GM12878 (cell line): ENCODE results near the gene SETBP1. TPM values are rescaled to one million over a fixed set of nuclear protein-coding genes. Genes with fewer than 3 reads are reported as not detected.

ENCODE experiments used
- ATAC-seq: fragments of 200-7000 bp; cut with Tn5 transposase; 3 replicates; pipeline ENCODE4 v1.9.1; 2020; ENCODE audit warnings: mild to moderate bottlenecking, moderate library complexity
- BruUV-seq: library from RNA; stranded (reverse); fragments of 400-500 nt; replicated peaks from 2 replicates; lab custom pipeline; 2021; lab: Mats Ljungman, UMichigan
- CTCF ChIA-PET: fragments of 300-600 bp; sonication (Branson Sonifier 250); formaldehyde crosslinking; extraction: SDS; loops from one replicate; lab custom pipeline; 2021; ENCODE audit warnings: inconsistent platforms; lab: Yijun Ruan, JAX
- POLR2A ChIA-PET: fragments of 350-600 bp; formaldehyde crosslinking; extraction: SDS; loops from one replicate; lab custom pipeline; 2021; ENCODE audit warnings: inconsistent platforms; lab: Charles Lee
- RAD21 ChIA-PET: fragments of 300-600 bp; sonication (Branson Sonifier 250); formaldehyde crosslinking; loops from one replicate; lab custom pipeline; 2023; ENCODE audit warnings: antibody characterized with exemption; ENCODE audit not compliant: unreplicated experiment; lab: Charles Lee
- SMC1A ChIA-PET: fragments of 300-600 bp; sonication (Branson Sonifier 250); formaldehyde crosslinking; loops from one replicate; lab custom pipeline; 2023; ENCODE audit not compliant: unreplicated experiment, uncharacterized antibody; lab: Charles Lee
- DNase-seq: peaks from one replicate; pipeline ENCODE4 v3.0.0-alpha.2; 2011; ENCODE audit warnings: low read depth, low spot score
- FAIRE-seq: peaks from 3 replicates; lab custom pipeline; 2011; peaks lifted over from hg19 to GRCh38; lab: Jason Lieb, UNC
- H2AFZ ChIP-seq: 2 replicates; pipeline ENCODE4 v1.6.0; 2011; ENCODE audit warnings: low read depth, low read length, control low read depth; ENCODE audit not compliant: control insufficient read depth
- H3K27ac ChIP-seq: 2 replicates; pipeline ENCODE4 v1.5.1; 2011; ENCODE audit warnings: control low read depth; ENCODE audit not compliant: control insufficient read depth, insufficient read depth
- H3K27me3 ChIP-seq, 2 experiments: replicated peaks in 1 of 2; 2 replicates each; pipeline versions ENCODE4 v1.6.0 to v1.6.1; 2011; ENCODE audit warnings: low read length in 1 of 2; ENCODE audit not compliant: control insufficient read depth in 2 of 2, insufficient read depth in 2 of 2
- H3K36me3 ChIP-seq, 2 experiments: 2 replicates each; pipeline ENCODE4 v1.5.1; 2011; ENCODE audit warnings: low read length in 1 of 2; ENCODE audit not compliant: control insufficient read depth in 2 of 2, insufficient read depth in 2 of 2
- H3K4me1 ChIP-seq: 2 replicates; pipeline ENCODE4 v1.6.1; 2011; ENCODE audit warnings: mild to moderate bottlenecking, low read length, moderate library complexity, mixed read lengths; ENCODE audit not compliant: control insufficient read depth, insufficient read depth
- H3K4me2 ChIP-seq: 2 replicates; pipeline ENCODE4 v1.6.0; 2011; ENCODE audit warnings: control low read depth; ENCODE audit not compliant: control insufficient read depth, insufficient read depth
- H3K4me3 ChIP-seq: fragments of 200-600 bp; sonication (generic); 2 replicates; pipeline ENCODE4 v1.5.1; 2016
- H3K79me2 ChIP-seq: 2 replicates; pipeline ENCODE4 v1.6.0; 2011; ENCODE audit warnings: low read length; ENCODE audit not compliant: control insufficient read depth, insufficient read depth
- H3K9ac ChIP-seq: 2 replicates; pipeline ENCODE4 v1.8.0; 2011; ENCODE audit warnings: low read length, control low read depth, mixed read lengths; ENCODE audit not compliant: control insufficient read depth, insufficient read depth
- H3K9me3 ChIP-seq: replicated peaks from 3 replicates; pipeline ENCODE4 v1.5.1; 2011; ENCODE audit warnings: mild to moderate bottlenecking, low read length; ENCODE audit not compliant: control insufficient read depth, insufficient read depth
- H4K20me1 ChIP-seq: 2 replicates; pipeline ENCODE4 v1.6.0; 2011; ENCODE audit not compliant: control insufficient read depth, insufficient read depth
- CHD1 ChIP-seq: IDR thresholded peaks from 2 replicates; pipeline ENCODE4 v1.6.1; 2012; ENCODE audit warnings: low read depth, low read length, improper control_type of control experiment
- CREB1 ChIP-seq: IDR thresholded peaks from 2 replicates; pipeline ENCODE4 v1.6.1; 2012; ENCODE audit warnings: low read depth, mild to moderate bottlenecking, inconsistent platforms
- RAD21 ChIP-seq: IDR thresholded peaks from 2 replicates; pipeline ENCODE4 v1.6.1; 2011; ENCODE audit warnings: mild to moderate bottlenecking, low read depth, low read length, moderate library complexity; ENCODE audit not compliant: insufficient read depth
- SREBF2 ChIP-seq: IDR thresholded peaks from 2 replicates; pipeline ENCODE4 v1.6.1; 2012; ENCODE audit warnings: mild to moderate bottlenecking, low read length
- TCF7 ChIP-seq: IDR thresholded peaks from 2 replicates; pipeline ENCODE4 v1.6.1; 2014; ENCODE audit warnings: antibody characterized with exemption, borderline replicate concordance
- WGBS: methylation state at CpG from one replicate; pipeline ENCODE4 v1.1.6; 2016; ENCODE audit warnings: low lambda C conversion rate; ENCODE audit not compliant: insufficient replicate concordance, insufficient coverage; ENCODE audit errors: missing lambda C conversion rate; 5-methylcytosine and 5-hydroxymethylcytosine counted together
- in situ Hi-C: fragments of 300-500 bp; cut with MboI; formaldehyde crosslinking; loops from 9 replicates; pipeline ENCODE4 v1.14.3; 2018; ENCODE audit warnings: mixed read lengths
- intact Hi-C: fragments of 100-400 bp; cut with micrococcal nuclease; formaldehyde crosslinking; loops from one replicate; pipeline ENCODE4 v1.14.2; 2022; ENCODE audit not compliant: unreplicated experiment
- polyA plus RNA-seq, 11 experiments: library from polyadenylated mRNA; depleted of rRNA in 4 of 11; unstranded in 6 of 11; stranded (reverse) in 5 of 11; fragments of >200 nt; fragmentation: Nextera tagmentation in 4 of 11; fragmentation: Illumina TruSeq in 1 of 11; extraction: Ambion mirVana in 4 of 11; extraction: Trizol in 1 of 11; gene quantifications; 1 replicate in 1 of 11; 2 replicates in 10 of 11; pipeline versions ENCODE4 v1.2.1 to v1.2.3, GENCODE V29; 2011 to 2016; ENCODE audit warnings: inconsistent platforms in 2 of 11, missing spikeins in 2 of 11, low read depth in 1 of 11
- total RNA-seq, 4 experiments: library from RNA; depleted of rRNA in 3 of 4; stranded (reverse); fragments of >200 nt in 3 of 4; fragmentation: Illumina TruSeq in 1 of 4; extraction: Trizol in 1 of 4; gene quantifications; 2 replicates each; pipeline versions ENCODE4 v1.2.1 to v1.2.3, GENCODE V29; 2013 to 2021

Gene SETBP1
- total and polyA plus RNA-seq, 10 of the 15 experiments (the other 5 are each of a cell fraction or from before 2014, with no cell fraction given): 0.99 to 29.7 (median 8.3) TPM

DNA sequence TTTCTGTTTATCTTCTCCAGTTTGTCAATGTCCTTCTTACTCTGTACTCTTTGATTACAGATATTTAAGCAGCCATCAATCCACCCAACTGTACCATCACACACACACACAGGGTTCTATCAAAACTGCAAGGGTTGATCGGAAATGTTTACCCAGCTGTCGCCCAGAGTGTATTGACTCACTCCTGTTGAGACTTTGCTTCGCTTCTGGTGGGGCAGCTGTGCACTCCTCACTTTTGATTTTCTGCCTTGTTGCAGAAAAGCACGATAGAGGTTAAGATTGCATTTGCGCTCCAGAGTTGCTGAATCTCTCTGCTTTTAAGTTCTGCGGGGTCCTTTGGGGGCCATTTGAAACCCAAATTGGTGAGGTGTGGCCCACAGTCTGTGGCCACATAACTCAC, 216.2 kb downstream of the SETBP1 start:
- DNase-seq: no peak
- Histone ChIP-seq H4K20me1 (no peaks in the 10 kb centered on the region), H3K4me2 (no peak overlapping the region), H3K4me1 (no peaks in the 10 kb centered on the region), H3K79me2 (no peaks in the 10 kb centered on the region), H3K4me3 (no peak overlapping the region), H3K27ac (no peak overlapping the region), H3K27me3 (no peaks in the 10 kb centered on the region), H3K9me3 (no peaks in the 10 kb centered on the region; the same call in 2 of the 3 replicates), H3K36me3 (no peaks in the 10 kb centered on the region), H3K9ac (no peak overlapping the region), H2AFZ (no peak overlapping the region)
- intact Hi-C loops (loop anchor here (5.0 kb wide), 1 partner anchor 485 kb away; no protein-coding TSS in a partner anchor), in situ Hi-C loops (loop anchor here (5.0 kb wide), 1 partner anchor 315 kb away; no protein-coding TSS in a partner anchor)
- POLR2A ChIA-PET: no interaction called here
- 74% methylated on average over 6 of the region's 6 CpGs for WGBS
- ATAC-seq: no peak
- CTCF ChIA-PET: interaction anchor here (1.1 to 1.6 kb wide), 4 partner anchors 9 to 211 kb away, joined by 3 to 7 read pairs (median 4); no protein-coding TSS in a partner anchor
- no TSS peak for BruUV-seq
- SMC1A ChIA-PET: interaction anchor here (1.2 to 7.6 kb wide), 6 partner anchors 10 to 316 kb away, joined by 3 to 57 read pairs (median 8); no protein-coding TSS in a partner anchor
- FAIRE-seq: no peak
- RAD21 ChIA-PET: interaction anchor here (1.3 kb wide), 1 partner anchor 218 kb away, joined by 3 read pairs; no protein-coding TSS in a partner anchor
- no peak for TF ChIP-seq RAD21
- no peak for TF ChIP-seq TCF7

DNA sequence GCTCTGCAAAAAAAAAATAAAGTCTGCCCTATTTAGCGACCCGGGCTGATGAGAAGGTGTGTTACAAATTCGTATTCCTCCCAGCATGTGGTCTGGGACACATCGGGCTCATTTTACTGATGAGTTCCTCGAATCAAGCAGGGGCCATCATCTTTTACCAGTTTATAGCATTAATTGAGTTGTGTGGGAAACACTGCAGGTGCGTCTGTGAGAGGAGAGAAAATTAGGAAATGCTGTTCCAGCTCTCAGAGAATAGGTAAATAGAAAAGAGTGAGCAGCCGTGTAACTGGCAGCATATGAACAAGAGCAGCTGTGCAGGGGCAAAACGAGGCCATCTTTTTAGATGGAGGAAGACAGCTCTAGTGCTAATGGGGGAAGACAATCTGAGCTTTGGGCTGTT, 216.7 kb downstream of the SETBP1 start:
- FAIRE-seq: no peak
- no peaks in the 10 kb centered on the region for H3K9me3 ChIP-seq
- ChIA-PET POLR2A (no interaction called here), SMC1A (interaction anchor here (0.9 to 7.6 kb wide), 4 partner anchors 12 to 315 kb away, joined by 3 to 57 read pairs (median 8); no protein-coding TSS in a partner anchor), RAD21 (interaction anchor here (1.3 to 1.4 kb wide), 2 partner anchors 137 to 218 kb away, joined by 3 read pairs; no protein-coding TSS in a partner anchor), CTCF (interaction anchor here (1.3 kb wide), 2 partner anchors 8 to 45 kb away, joined by 3 to 4 read pairs; no protein-coding TSS in a partner anchor)
- H3K79me2 ChIP-seq: no peaks in the 10 kb centered on the region
- no peaks in the 10 kb centered on the region for H4K20me1 ChIP-seq
- no peak overlapping the region for H3K4me2 ChIP-seq
- TF ChIP-seq CHD1: no peak
- TF ChIP-seq CREB1: no peak
- TF ChIP-seq SREBF2: no peak
- no peak overlapping the region for H3K27ac ChIP-seq
- no peak overlapping the region for H3K4me3 ChIP-seq
- in situ Hi-C loops (loop anchor here (5.0 kb wide), 1 partner anchor 315 kb away; no protein-coding TSS in a partner anchor), intact Hi-C loops (loop anchor here (5.0 kb wide), 1 partner anchor 485 kb away; no protein-coding TSS in a partner anchor)
- DNase-seq: no peak
- BruUV-seq: no TSS peak
- no peak for ATAC-seq
- no peak overlapping the region for H3K9ac ChIP-seq
- no peaks in the 10 kb centered on the region for H3K4me1 ChIP-seq
- H3K27me3 ChIP-seq: no peaks in the 10 kb centered on the region
- WGBS: 80% methylated on average over 8 of the region's 8 CpGs
- H2AFZ ChIP-seq: no peak overlapping the region
- H3K36me3 ChIP-seq: no peaks in the 10 kb centered on the region
